Esophagus (tissue), 2 donors: ENCODE data around the gene SMYD1. TPM values are rescaled to one million over a fixed set of nuclear protein-coding genes. Genes with fewer than 3 reads are reported as not detected.

Experiments used
- H3K27ac ChIP-seq, 2 donors: one replicate each; pipeline ENCODE4 v1.5.1; 2013; ENCODE audit warnings: low read depth in 2 of 2, mild to moderate bottlenecking in 2 of 2, inconsistent platforms in 1 of 2, low read length in 1 of 2, moderate library complexity in 1 of 2
- H3K27me3 ChIP-seq, 2 donors: one replicate each; pipeline ENCODE4 v1.6.1; 2013; ENCODE audit warnings: low read length in 2 of 2, control low read depth in 1 of 2, mild to moderate bottlenecking in 1 of 2; ENCODE audit not compliant: insufficient read depth in 2 of 2, control insufficient read depth in 1 of 2
- H3K36me3 ChIP-seq, 2 donors: one replicate each; pipeline ENCODE4 v1.6.1; 2013; ENCODE audit warnings: low read length in 1 of 2; ENCODE audit not compliant: control insufficient read depth in 2 of 2, insufficient read depth in 2 of 2
- H3K4me1 ChIP-seq, 2 donors: one replicate each; pipeline ENCODE4 v1.6.1; 2013; ENCODE audit warnings: low read length in 1 of 2; ENCODE audit not compliant: control insufficient read depth in 2 of 2, insufficient read depth in 2 of 2
- H3K4me3 ChIP-seq, 2 donors: one replicate each; pipeline ENCODE4 v1.5.1; 2013; ENCODE audit warnings: low read length in 2 of 2, mild to moderate bottlenecking in 2 of 2, low read depth in 1 of 2, moderate library complexity in 1 of 2
- H3K9me3 ChIP-seq, 2 donors: one replicate each; pipeline ENCODE4 v1.6.1; 2013; ENCODE audit warnings: mild to moderate bottlenecking in 2 of 2, low read depth in 1 of 2, low read length in 1 of 2, moderate library complexity in 1 of 2; ENCODE audit not compliant: control insufficient read depth in 2 of 2, insufficient read depth in 1 of 2
- WGBS, 2 donors: extraction: QIAGEN DNeasy Blood & Tissue Kit; methylation state at CpG; one replicate each; pipeline ENCODE4 v1.1.7; 2013; 5-methylcytosine and 5-hydroxymethylcytosine counted together
- polyA plus RNA-seq, 2 donors: library from polyadenylated mRNA; stranded (reverse); fragments of 200-250 nt; gene quantifications; one replicate each; pipeline ENCODE4 v1.2.3, GENCODE V29; 2013
- donor health status: healthy with polysubstance abuse.
- donor health status: Bipolar disorder and iron deficiency.

SMYD1 gene
- polyA plus RNA-seq, 2 donors: 0.04 to 0.10 TPM

- H3K4me3 ChIP-seq: no peak overlapping the region
- H3K4me1 ChIP-seq: no peaks in the 10 kb centered on the region
- H3K27ac ChIP-seq: no peak overlapping the region
- 70 to 71% methylated on average over 8 of the region's 8 CpGs for WGBS, 2 donors
- no peaks in the 10 kb centered on the region for H3K36me3 ChIP-seq
- H3K27me3 ChIP-seq: no peaks in the 10 kb centered on the region
- H3K9me3 ChIP-seq: no peaks in the 10 kb centered on the region
Observed at GRCh38 chr2:88090446-88091283, 23.0 kb downstream of the SMYD1 start.

- Histone ChIP-seq H3K4me1 (no peaks in the 10 kb centered on the region), H3K4me3 (no peak overlapping the region), H3K27ac (no peak overlapping the region), H3K36me3 (no peaks in the 10 kb centered on the region), H3K9me3 (no peaks in the 10 kb centered on the region), H3K27me3 (no peaks in the 10 kb centered on the region)
- 73 to 87% methylated on average over 3 of the region's 3 CpGs for WGBS, 2 donors
Observed at GRCh38 chr2:88091943-88092342, 24.3 kb downstream of the SMYD1 start.

DNA sequence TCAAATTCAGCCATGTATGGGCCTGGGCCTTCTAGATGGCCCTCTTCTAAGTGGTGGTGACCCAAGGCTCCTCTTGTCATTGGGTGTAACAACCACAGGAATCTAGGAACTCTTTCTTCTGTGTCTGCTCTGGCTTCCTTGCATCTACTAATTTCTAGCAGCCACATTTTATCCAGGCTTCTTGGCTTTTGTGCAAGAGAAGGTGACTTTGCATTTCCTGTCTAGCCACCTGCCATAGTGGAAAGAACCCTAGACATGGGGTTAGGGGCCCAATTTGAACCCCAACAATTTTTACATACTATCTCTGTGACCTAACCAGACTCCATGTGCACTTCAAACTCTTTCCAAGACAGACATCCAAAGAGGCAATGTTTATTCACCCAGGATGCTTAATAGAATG, 25.1 kb downstream of the SMYD1 start:
- Histone ChIP-seq H3K27me3 (no peaks in the 10 kb centered on the region), H3K27ac (no peak overlapping the region), H3K4me3 (no peak overlapping the region), H3K36me3 (no peaks in the 10 kb centered on the region), H3K9me3 (no peaks in the 10 kb centered on the region), H3K4me1 (no peaks in the 10 kb centered on the region)

- Histone ChIP-seq H3K27me3 (no peaks in the 10 kb centered on the region), H3K27ac (no peak overlapping the region), H3K4me1 (no peaks in the 10 kb centered on the region), H3K9me3 (no peaks in the 10 kb centered on the region), H3K36me3 (no peaks in the 10 kb centered on the region), H3K4me3 (no peak overlapping the region)
- 73 to 84% methylated on average over 3 of the region's 3 CpGs for WGBS, 2 donors
Observed at GRCh38 chr2:88095022-88095421, 27.4 kb downstream of the SMYD1 start.

GRCh38 chr2:88096708-88097107, 29.1 kb downstream of the SMYD1 start:
- Histone ChIP-seq H3K36me3 (no peaks in the 10 kb centered on the region), H3K4me1 (no peaks in the 10 kb centered on the region), H3K27me3 (no peaks in the 10 kb centered on the region), H3K4me3 (no peak overlapping the region), H3K9me3 (no peaks in the 10 kb centered on the region), H3K27ac (no peak overlapping the region)
- 68 to 76% methylated on average over 5 of the region's 5 CpGs for WGBS, 2 donors

DNA sequence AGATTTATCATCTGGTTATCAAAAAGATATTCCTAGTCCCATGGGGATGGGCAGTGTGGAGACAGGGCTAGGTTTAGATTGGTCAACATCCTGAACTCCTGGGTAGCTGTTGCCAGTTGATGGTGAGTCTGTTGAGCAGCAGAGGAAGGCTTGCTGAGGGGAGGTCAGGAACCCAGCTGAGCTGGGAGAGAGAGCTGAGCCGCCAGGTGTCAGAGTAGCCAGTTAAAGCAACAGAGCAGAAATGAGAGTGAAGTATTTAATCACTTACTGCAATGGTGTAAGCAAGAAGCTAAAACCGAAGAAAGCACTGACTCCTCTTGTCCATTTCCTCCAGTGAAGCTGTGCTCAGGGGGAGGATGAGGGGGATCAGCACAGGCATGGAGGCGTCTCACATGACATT, 29.6 kb downstream of the SMYD1 start:
- Histone ChIP-seq H3K4me1 (no peaks in the 10 kb centered on the region), H3K27me3 (no peaks in the 10 kb centered on the region), H3K9me3 (no peaks in the 10 kb centered on the region), H3K27ac (no peak overlapping the region), H3K36me3 (no peaks in the 10 kb centered on the region), H3K4me3 (no peak overlapping the region)
- WGBS, 2 donors: 73 to 82% methylated on average over 3 of the region's 3 CpGs

- H3K9me3 ChIP-seq: no peaks in the 10 kb centered on the region
- no peaks in the 10 kb centered on the region for H3K27me3 ChIP-seq
- H3K36me3 ChIP-seq: no peaks in the 10 kb centered on the region
- H3K4me1 ChIP-seq: no peaks in the 10 kb centered on the region
- no peak overlapping the region for H3K4me3 ChIP-seq
- H3K27ac ChIP-seq: no peak overlapping the region
- WGBS, 2 donors: 76 to 78% methylated on average over 4 of the region's 4 CpGs
Observed at GRCh38 chr2:88097891-88098557, 30.4 kb downstream of the SMYD1 start.

- Histone ChIP-seq H3K4me1 (no peaks in the 10 kb centered on the region), H3K36me3 (no peaks in the 10 kb centered on the region), H3K9me3 (no peaks in the 10 kb centered on the region), H3K4me3 (no peak overlapping the region), H3K27ac (no peak overlapping the region), H3K27me3 (no peaks in the 10 kb centered on the region)
Observed at GRCh38 chr2:88098558-88098900, 30.9 kb downstream of the SMYD1 start.

GRCh38 chr2:88099798-88100488, 32.3 kb downstream of the SMYD1 start:
- Histone ChIP-seq H3K4me3 (no peak overlapping the region), H3K27ac (no peak overlapping the region), H3K9me3 (no peaks in the 10 kb centered on the region), H3K4me1 (no peaks in the 10 kb centered on the region), H3K36me3 (no peaks in the 10 kb centered on the region), H3K27me3 (no peaks in the 10 kb centered on the region)
- 32 to 42% methylated on average over 5 of the region's 5 CpGs for WGBS, 2 donors
